ENCODE measurements around the gene XRCC5. TPM values are rescaled to one million over a fixed set of nuclear protein-coding genes. Genes with fewer than 3 reads are reported as not detected.

The XRCC5 gene
- total RNA-seq, 1 donor from 2014 or later: 524 TPM

DNA sequence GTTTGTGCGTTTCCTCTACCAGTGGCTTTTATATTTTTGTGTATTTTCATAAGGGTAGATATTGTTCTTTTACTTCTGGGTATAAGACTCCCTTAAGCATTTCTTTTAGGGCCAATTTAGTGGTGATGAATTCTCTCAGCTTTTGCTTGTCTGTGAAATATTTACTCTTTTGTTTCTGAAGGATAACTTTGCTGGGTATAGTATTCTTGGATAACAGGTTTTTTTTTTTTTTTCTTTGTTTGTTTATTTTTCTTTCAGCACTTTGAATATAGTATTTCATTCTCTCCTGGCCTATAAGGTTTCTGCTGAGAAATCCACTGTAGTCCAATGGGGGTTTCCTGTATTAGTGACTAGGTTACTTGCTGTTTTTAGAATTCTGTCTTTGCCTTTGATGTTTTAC, 122.7 kb downstream of the XRCC5 start:
- no peak for TF ChIP-seq CTCF (conservative IDR thresholded peaks at IDR 0.05)
- Mint-ChIP-seq H3K4me1 (no peaks in the 10 kb centered on the region), H3K27ac (ENCODE audit: unreplicated experiment) (no peak overlapping the region), H3K27me3 (ENCODE audit: low read depth) (no peaks in the 10 kb centered on the region), H3K36me3 (ENCODE audit: low read depth) (peaks cover 40% of the 10 kb centered on the region), H3K9me3 (peaks cover 13% of the 10 kb centered on the region), H3K4me3 (no peak overlapping the region)
- no peak for DNase-seq (ENCODE audit: low read depth, low spot score)

- TF ChIP-seq CTCF (conservative IDR thresholded peaks at IDR 0.05): no peak
- Mint-ChIP-seq H3K4me1 (no peaks in the 10 kb centered on the region), H3K9me3 (peaks cover 13% of the 10 kb centered on the region), H3K4me3 (no peak overlapping the region), H3K27ac (ENCODE audit: unreplicated experiment) (no peak overlapping the region), H3K27me3 (ENCODE audit: low read depth) (no peaks in the 10 kb centered on the region), H3K36me3 (ENCODE audit: low read depth) (peaks cover 40% of the 10 kb centered on the region)
- no peak for DNase-seq (ENCODE audit: low read depth, low spot score)
Observed at GRCh38 chr2:216232721-216233120, 123.6 kb downstream of the XRCC5 start.

GRCh38 chr2:216233281-216233995, 124.3 kb downstream of the XRCC5 start:
- Mint-ChIP-seq H3K4me1 (no peaks in the 10 kb centered on the region), H3K4me3 (no peak overlapping the region), H3K36me3 (ENCODE audit: low read depth) (peaks cover 39% of the 10 kb centered on the region), H3K27ac (ENCODE audit: unreplicated experiment) (no peak overlapping the region), H3K27me3 (ENCODE audit: low read depth) (no peaks in the 10 kb centered on the region), H3K9me3 (peaks cover 13% of the 10 kb centered on the region)
- no peak for TF ChIP-seq CTCF (conservative IDR thresholded peaks at IDR 0.05)
- DNase-seq (ENCODE audit: low read depth, low spot score): no peak

DNA sequence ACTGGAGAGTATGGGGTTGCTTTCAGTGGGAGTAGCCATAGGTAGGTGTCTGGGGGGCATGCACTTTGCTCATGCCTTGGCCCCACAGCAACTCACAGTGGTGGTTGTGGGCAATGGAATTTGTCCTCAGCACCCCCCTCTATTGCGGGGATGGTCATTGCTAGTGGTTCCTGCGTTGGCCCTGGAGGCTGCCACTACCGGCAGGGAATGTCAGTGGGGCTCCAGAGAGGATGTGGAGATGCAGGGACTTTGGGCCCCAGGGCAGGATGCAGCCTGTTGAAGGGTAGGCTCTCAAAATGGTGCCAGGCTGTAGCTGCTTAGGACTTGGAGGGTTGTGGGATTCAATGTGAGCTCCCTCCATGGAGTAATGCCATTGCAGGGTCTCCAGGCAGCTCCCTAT, 125.0 kb downstream of the XRCC5 start:
- H3K27ac Mint-ChIP-seq (ENCODE audit: unreplicated experiment): no peak overlapping the region
- TF ChIP-seq CTCF (conservative IDR thresholded peaks at IDR 0.05): no peak
- peaks cover 13% of the 10 kb centered on the region for H3K9me3 Mint-ChIP-seq
- no peak overlapping the region for H3K4me3 Mint-ChIP-seq
- DNase-seq (ENCODE audit: low read depth, low spot score): no peak
- no peaks in the 10 kb centered on the region for H3K4me1 Mint-ChIP-seq
- H3K36me3 Mint-ChIP-seq (ENCODE audit: low read depth): peaks cover 38% of the 10 kb centered on the region
- no peaks in the 10 kb centered on the region for H3K27me3 Mint-ChIP-seq (ENCODE audit: low read depth)

- no peaks in the 10 kb centered on the region for H3K4me1 Mint-ChIP-seq
- H3K36me3 Mint-ChIP-seq (ENCODE audit: low read depth): peaks cover 29% of the 10 kb centered on the region
- H3K27ac Mint-ChIP-seq (ENCODE audit: unreplicated experiment): no peak overlapping the region
- TF ChIP-seq CTCF (conservative IDR thresholded peaks at IDR 0.05): no peak
- DNase-seq (ENCODE audit: low read depth, low spot score): no peak
- H3K9me3 Mint-ChIP-seq: peaks cover 13% of the 10 kb centered on the region
- no peak overlapping the region for H3K4me3 Mint-ChIP-seq
- no peaks in the 10 kb centered on the region for H3K27me3 Mint-ChIP-seq (ENCODE audit: low read depth)
Observed at GRCh38 chr2:216235462-216235861, 126.3 kb downstream of the XRCC5 start.
